ENCODE results near the gene SDK1. TPM values are rescaled to one million over a fixed set of nuclear protein-coding genes. Genes with fewer than 3 reads are reported as not detected.

The SDK1 gene
- total RNA-seq, 1 donor: 0.43 TPM

DNA sequence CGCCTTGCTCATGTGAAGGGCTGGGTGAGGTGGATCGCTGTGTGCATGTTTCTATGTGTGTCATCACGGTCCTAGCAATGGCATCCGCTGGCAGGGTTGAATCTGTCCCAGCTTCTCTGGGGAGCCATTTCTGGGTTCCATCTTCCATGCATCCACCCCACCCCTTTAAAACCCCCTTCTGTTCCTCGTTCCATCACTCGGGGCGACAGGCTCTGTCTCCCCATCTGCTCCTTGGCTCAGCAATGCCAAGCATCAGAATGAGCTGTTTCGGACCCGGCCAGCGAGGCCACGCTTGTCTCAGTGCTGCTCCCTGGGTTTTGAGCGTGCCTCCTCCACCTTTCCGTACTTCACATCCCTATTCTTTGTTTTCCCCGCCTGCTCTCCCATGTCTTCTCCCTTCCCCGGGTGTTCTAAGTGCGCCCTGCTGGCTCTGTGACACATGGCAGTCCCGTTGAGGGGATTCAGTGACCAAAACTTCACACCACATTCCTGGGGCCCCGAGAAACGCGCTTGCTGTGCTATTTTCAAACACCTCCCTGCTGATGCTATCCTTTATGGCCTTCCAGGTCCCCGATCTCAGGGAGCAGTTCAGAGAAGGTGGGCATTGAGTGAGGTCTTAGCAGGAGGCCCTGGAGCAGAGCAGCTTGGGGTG is 827.0 kb downstream of the SDK1 start:
- no peak overlapping the region for H3K4me3 ChIP-seq (ENCODE audit: low read depth, low read length)
- no peak for DNase-seq (ENCODE audit: low read depth)
- no peak for TF ChIP-seq CTCF (IDR thresholded peaks at IDR 0.05; ENCODE audit: insufficient read depth, low read depth, low read length)

DNA sequence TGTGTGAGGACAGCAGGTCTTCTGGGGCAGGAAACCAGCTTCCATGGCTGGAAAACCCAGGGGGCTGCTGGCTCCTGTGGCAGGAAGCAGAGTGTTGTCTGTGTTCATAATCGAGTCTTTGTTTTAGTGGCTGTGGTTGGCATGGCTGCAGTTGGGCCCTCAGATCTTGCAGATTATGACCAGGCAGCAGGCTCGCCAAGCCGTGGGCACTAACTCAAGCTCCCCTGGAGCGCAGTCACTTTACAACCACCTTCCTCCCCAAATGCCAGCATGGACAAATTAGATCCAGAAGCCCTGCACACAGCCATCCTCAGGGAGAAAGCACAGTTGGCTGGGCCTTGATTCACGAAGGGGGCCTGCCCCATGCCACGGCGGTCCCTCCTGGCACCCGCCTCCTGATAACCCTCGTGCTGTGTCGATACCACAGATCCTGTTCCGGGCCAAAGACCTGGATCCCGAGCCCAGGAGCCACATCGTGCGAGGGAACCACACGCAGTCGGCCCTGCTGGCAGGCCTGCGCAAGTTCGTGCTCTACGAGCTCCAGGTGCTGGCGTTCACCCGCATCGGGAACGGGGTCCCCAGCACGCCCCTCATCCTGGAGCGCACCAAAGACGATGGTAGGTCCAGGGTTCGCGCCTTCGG is 828.5 kb downstream of the SDK1 start:
- TF ChIP-seq CTCF (IDR thresholded peaks at IDR 0.05; ENCODE audit: insufficient read depth, low read depth, low read length): no peak
- DNase-seq (ENCODE audit: low read depth): no peak

GRCh38 chr7:4131063-4131462 is 830.0 kb downstream of the SDK1 start:
- TF ChIP-seq CTCF (IDR thresholded peaks at IDR 0.05; ENCODE audit: insufficient read depth, low read depth, low read length): no peak
- no peak for DNase-seq (ENCODE audit: low read depth)

More for the DNA sequence above, 828.5 kb downstream of the SDK1 start:
- H3K4me3 ChIP-seq (ENCODE audit: low read depth, low read length): no peak overlapping the region

DNA sequence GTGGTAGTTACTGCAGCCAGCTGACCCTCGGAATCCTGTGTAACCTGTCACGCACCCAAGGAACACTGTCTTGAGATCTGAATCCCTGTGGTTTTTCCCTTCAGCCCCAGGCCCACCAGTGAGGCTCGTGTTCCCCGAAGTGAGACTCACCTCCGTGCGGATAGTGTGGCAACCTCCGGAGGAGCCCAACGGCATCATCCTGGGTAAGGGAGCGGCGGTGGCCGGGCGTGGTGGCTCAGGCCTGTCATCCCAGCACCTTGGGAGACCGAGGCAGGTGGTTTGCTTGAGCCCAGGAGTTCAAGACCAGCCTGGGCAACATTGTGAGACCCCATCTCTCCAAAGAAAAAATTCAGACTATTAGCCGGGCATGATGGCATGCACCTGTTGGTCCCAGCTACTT is 831.2 kb downstream of the SDK1 start:
- no peak for TF ChIP-seq CTCF (IDR thresholded peaks at IDR 0.05; ENCODE audit: insufficient read depth, low read depth, low read length)
- DNase-seq (ENCODE audit: low read depth): no peak
- H3K4me3 ChIP-seq (ENCODE audit: low read depth, low read length): no peak overlapping the region

More at GRCh38 chr7:4131063-4131462, 830.0 kb downstream of the SDK1 start:
- H3K4me3 ChIP-seq (ENCODE audit: low read depth, low read length): no peak overlapping the region

DNA sequence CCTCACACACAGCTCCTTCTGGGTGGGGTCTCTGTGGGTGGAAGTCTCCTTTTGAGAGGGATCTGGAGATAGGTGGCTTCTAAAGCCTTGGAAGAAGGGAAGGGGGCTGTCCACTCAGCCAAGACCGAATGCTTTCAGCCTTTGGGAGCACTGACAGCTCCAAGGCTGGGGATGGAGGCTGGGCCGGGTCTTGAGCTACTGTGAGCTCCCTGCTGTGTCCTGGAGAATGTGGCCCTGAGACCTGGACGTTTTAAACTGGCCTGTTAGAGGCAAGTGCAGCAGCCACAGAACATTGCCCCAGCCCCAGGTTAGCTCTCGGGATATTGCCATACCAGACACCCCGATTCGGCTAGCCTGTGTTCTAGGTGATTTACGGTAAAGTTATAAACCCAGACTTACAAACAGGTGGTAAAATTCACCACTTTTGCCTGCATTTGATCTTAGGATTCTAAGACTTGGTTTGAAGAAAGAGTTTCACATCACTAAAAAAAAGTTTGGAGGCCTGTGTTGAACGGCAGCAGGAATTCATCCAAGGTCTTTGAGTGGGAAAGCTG is 832.5 kb downstream of the SDK1 start:
- no peak for DNase-seq (ENCODE audit: low read depth)
- no peak for TF ChIP-seq CTCF (IDR thresholded peaks at IDR 0.05; ENCODE audit: insufficient read depth, low read depth, low read length)
- no peak overlapping the region for H3K4me3 ChIP-seq (ENCODE audit: low read depth, low read length)

DNA sequence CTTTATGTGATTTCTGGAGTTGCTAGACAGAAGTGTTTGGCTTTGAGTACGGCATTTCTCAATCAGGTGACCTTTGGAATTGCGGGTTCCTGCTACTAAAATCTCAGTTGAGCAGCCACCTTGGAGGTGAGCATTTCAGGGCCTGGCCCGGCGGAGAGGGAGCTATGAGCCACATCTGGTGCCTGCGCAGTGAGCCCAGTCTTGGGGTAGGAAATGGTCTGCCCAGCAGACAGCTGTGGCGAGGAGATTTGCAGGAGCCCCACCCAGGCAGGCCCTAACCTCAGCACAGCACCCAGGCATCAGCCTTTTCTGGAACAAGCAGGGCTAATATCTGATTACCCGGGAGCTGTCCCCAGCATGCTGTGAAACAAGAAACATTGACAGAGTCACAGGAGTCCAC is 833.2 kb downstream of the SDK1 start:
- no peak for DNase-seq (ENCODE audit: low read depth)
- TF ChIP-seq CTCF (IDR thresholded peaks at IDR 0.05; ENCODE audit: insufficient read depth, low read depth, low read length): no peak
- H3K4me3 ChIP-seq (ENCODE audit: low read depth, low read length): no peak overlapping the region
